ENCODE measurements around the gene ZFP82. TPM values are rescaled to one million over a fixed set of nuclear protein-coding genes. Genes with fewer than 3 reads are reported as not detected.

Gene ZFP82
- polyA plus RNA-seq, 4 donors: 0.22 to 5.5 (median 0.84) TPM

GRCh38 chr19:36392916-36393673 lies 25.3 kb downstream of the ZFP82 start:
- DNase-seq: peak in 1 of 2 donors; percentile 10

GRCh38 chr19:36379510-36379819 lies 39.0 kb downstream of the ZFP82 start:
- Histone ChIP-seq H3K27ac (ENCODE audit: low read depth in 1 of 3, low read length in 2 of 3) (no peak overlapping the region), H3K4me3 (ENCODE audit: low read depth in 1 of 3, low read length in 3 of 3) (peak overlapping the region in 2 of 3 donors; percentile 78), H3K27me3 (ENCODE audit: control insufficient read depth in 3 of 3, insufficient read depth in 3 of 3, low read length in 3 of 3) (no peaks in the 10 kb centered on the region), H3K4me1 (ENCODE audit: control insufficient read depth in 3 of 3, insufficient read depth in 2 of 3, low read depth in 1 of 3, low read length in 2 of 3) (peaks cover 0 to 6% (median 0%) of the 10 kb centered on the region in 3 donors), H3K36me3 (ENCODE audit: control insufficient read depth in 3 of 3, insufficient read depth in 2 of 3, low read depth in 1 of 3, low read length in 3 of 3) (no peaks in the 10 kb centered on the region), H3K9me3 (ENCODE audit: control insufficient read depth in 2 of 2, insufficient read depth in 1 of 2, low read depth in 1 of 2, low read length in 1 of 2) (peaks cover 0 to 6% of the 10 kb centered on the region in 2 donors)
- no peak for FAIRE-seq
- WGBS, 3 donors: 54 to 63% (median 57%) methylated on average over 10 of the region's 10 CpGs
- no peak for DNase-seq

More at GRCh38 chr19:36392916-36393673, 25.3 kb downstream of the ZFP82 start:
- H3K27ac ChIP-seq (ENCODE audit: low read depth in 1 of 3, low read length in 2 of 3): no peak overlapping the region
- peaks cover 3 to 50% of the 10 kb centered on the region in 2 donors for H3K9me3 ChIP-seq (ENCODE audit: control insufficient read depth in 2 of 2, insufficient read depth in 1 of 2, low read depth in 1 of 2, low read length in 1 of 2)
- no peaks in the 10 kb centered on the region for H3K4me1 ChIP-seq (ENCODE audit: control insufficient read depth in 3 of 3, insufficient read depth in 2 of 3, low read depth in 1 of 3, low read length in 2 of 3)
- peaks cover 0 to 14% (median 6%) of the 10 kb centered on the region in 3 donors for H3K36me3 ChIP-seq (ENCODE audit: control insufficient read depth in 3 of 3, insufficient read depth in 2 of 3, low read depth in 1 of 3, low read length in 3 of 3)
- no peaks in the 10 kb centered on the region for H3K27me3 ChIP-seq (ENCODE audit: control insufficient read depth in 3 of 3, insufficient read depth in 3 of 3, low read length in 3 of 3)
- no peak overlapping the region for H3K4me3 ChIP-seq (ENCODE audit: low read depth in 1 of 3, low read length in 3 of 3)
- WGBS, 3 donors: 94 to 97% (median 95%) methylated on average over 11 of the region's 11 CpGs
- no peak for FAIRE-seq

GRCh38 chr19:36378625-36379509 lies 39.6 kb downstream of the ZFP82 start, which contains the start of gene ZFP14:
TSS of gene ZFP14 (minus strand) at chr19:36379201. CDS start at chr19:36367892, 11,309 bp downstream.
- FAIRE-seq (no peak), DNase-seq (peak; percentile 95 to 98)
- Histone ChIP-seq H3K27me3 (ENCODE audit: control insufficient read depth in 3 of 3, insufficient read depth in 3 of 3, low read length in 3 of 3) (no peaks in the 10 kb centered on the region), H3K36me3 (ENCODE audit: control insufficient read depth in 3 of 3, insufficient read depth in 2 of 3, low read depth in 1 of 3, low read length in 3 of 3) (no peaks in the 10 kb centered on the region), H3K27ac (ENCODE audit: low read depth in 1 of 3, low read length in 2 of 3) (peak within 1 kb of the TSS; percentile 79 to 91 (median 86)), H3K9me3 (ENCODE audit: control insufficient read depth in 2 of 2, insufficient read depth in 1 of 2, low read depth in 1 of 2, low read length in 1 of 2) (peaks cover 0 to 6% of the 10 kb centered on the region in 2 donors), H3K4me1 (ENCODE audit: control insufficient read depth in 3 of 3, insufficient read depth in 2 of 3, low read depth in 1 of 3, low read length in 2 of 3) (peaks cover 0 to 6% (median 0%) of the 10 kb centered on the region in 3 donors), H3K4me3 (ENCODE audit: low read depth in 1 of 3, low read length in 3 of 3) (peak within 1 kb of the TSS; percentile 66 to 78 (median 78))
- WGBS, 3 donors: 2 to 3% (median 3%) methylated on average over 69 of the region's 69 CpGs

- peak overlapping the region in 1 of 3 donors; percentile 86 for H3K27ac ChIP-seq (ENCODE audit: low read depth in 1 of 3, low read length in 2 of 3)
- no peaks in the 10 kb centered on the region for H3K27me3 ChIP-seq (ENCODE audit: control insufficient read depth in 3 of 3, insufficient read depth in 3 of 3, low read length in 3 of 3)
- FAIRE-seq (no peak), DNase-seq (peak; percentile 19 to 27)
- peak overlapping the region in 2 of 3 donors; percentile 78 for H3K4me3 ChIP-seq (ENCODE audit: low read depth in 1 of 3, low read length in 3 of 3)
- 60 to 71% (median 68%) methylated on average over 9 to 10 of the region's 10 CpGs for WGBS, 3 donors
- H3K9me3 ChIP-seq (ENCODE audit: control insufficient read depth in 2 of 2, insufficient read depth in 1 of 2, low read depth in 1 of 2, low read length in 1 of 2): peaks cover 0 to 6% of the 10 kb centered on the region in 2 donors
- H3K36me3 ChIP-seq (ENCODE audit: control insufficient read depth in 3 of 3, insufficient read depth in 2 of 3, low read depth in 1 of 3, low read length in 3 of 3): no peaks in the 10 kb centered on the region
- peaks cover 0 to 6% (median 0%) of the 10 kb centered on the region in 3 donors for H3K4me1 ChIP-seq (ENCODE audit: control insufficient read depth in 3 of 3, insufficient read depth in 2 of 3, low read depth in 1 of 3, low read length in 2 of 3)
Observed at GRCh38 chr19:36377541-36378178, 40.8 kb downstream of the ZFP82 start.

GRCh38 chr19:36373638-36374156 lies 44.7 kb downstream of the ZFP82 start:
- DNase-seq (no peak), FAIRE-seq (no peak)
- H3K4me1 ChIP-seq (ENCODE audit: control insufficient read depth in 3 of 3, insufficient read depth in 2 of 3, low read depth in 1 of 3, low read length in 2 of 3): peaks cover 0 to 6% (median 0%) of the 10 kb centered on the region in 3 donors
- H3K27ac ChIP-seq (ENCODE audit: low read depth in 1 of 3, low read length in 2 of 3): no peak overlapping the region
- WGBS, 3 donors: 97 to 98% (median 97%) methylated on average over 5 of the region's 5 CpGs
- no peaks in the 10 kb centered on the region for H3K27me3 ChIP-seq (ENCODE audit: control insufficient read depth in 3 of 3, insufficient read depth in 3 of 3, low read length in 3 of 3)
- no peak overlapping the region for H3K4me3 ChIP-seq (ENCODE audit: low read depth in 1 of 3, low read length in 3 of 3)
- peaks cover 0 to 14% of the 10 kb centered on the region in 2 donors for H3K9me3 ChIP-seq (ENCODE audit: control insufficient read depth in 2 of 2, insufficient read depth in 1 of 2, low read depth in 1 of 2, low read length in 1 of 2)
- peaks cover 0 to 3% (median 0%) of the 10 kb centered on the region in 3 donors for H3K36me3 ChIP-seq (ENCODE audit: control insufficient read depth in 3 of 3, insufficient read depth in 2 of 3, low read depth in 1 of 3, low read length in 3 of 3)

- FAIRE-seq: no peak
- no peak for DNase-seq
- H3K9me3 ChIP-seq (ENCODE audit: control insufficient read depth in 2 of 2, insufficient read depth in 1 of 2, low read depth in 1 of 2, low read length in 1 of 2): peaks cover 0 to 14% of the 10 kb centered on the region in 2 donors
Observed at GRCh38 chr19:36371886-36372285, 46.6 kb downstream of the ZFP82 start.

GRCh38 chr19:36363845-36364244 lies 54.6 kb downstream of the ZFP82 start:
- FAIRE-seq: no peak

More at GRCh38 chr19:36371886-36372285, 46.6 kb downstream of the ZFP82 start:
- Histone ChIP-seq H3K4me1 (ENCODE audit: control insufficient read depth in 3 of 3, insufficient read depth in 2 of 3, low read depth in 1 of 3, low read length in 2 of 3) (no peaks in the 10 kb centered on the region), H3K27me3 (ENCODE audit: control insufficient read depth in 3 of 3, insufficient read depth in 3 of 3, low read length in 3 of 3) (no peaks in the 10 kb centered on the region), H3K27ac (ENCODE audit: low read depth in 1 of 3, low read length in 2 of 3) (no peak overlapping the region), H3K36me3 (ENCODE audit: control insufficient read depth in 3 of 3, insufficient read depth in 2 of 3, low read depth in 1 of 3, low read length in 3 of 3) (peaks cover 0 to 9% (median 2%) of the 10 kb centered on the region in 3 donors), H3K4me3 (ENCODE audit: low read depth in 1 of 3, low read length in 3 of 3) (no peak overlapping the region)

More at GRCh38 chr19:36363845-36364244, 54.6 kb downstream of the ZFP82 start:
- DNase-seq: no peak
- H3K4me3 ChIP-seq (ENCODE audit: low read depth in 1 of 3, low read length in 3 of 3): no peak overlapping the region
- H3K4me1 ChIP-seq (ENCODE audit: control insufficient read depth in 3 of 3, insufficient read depth in 2 of 3, low read depth in 1 of 3, low read length in 2 of 3): no peaks in the 10 kb centered on the region
- no peaks in the 10 kb centered on the region for H3K27me3 ChIP-seq (ENCODE audit: control insufficient read depth in 3 of 3, insufficient read depth in 3 of 3, low read length in 3 of 3)
- WGBS, 3 donors: 83 to 87% (median 85%) methylated on average over 6 of the region's 6 CpGs
- peaks cover 9 to 30% (median 29%) of the 10 kb centered on the region in 3 donors for H3K36me3 ChIP-seq (ENCODE audit: control insufficient read depth in 3 of 3, insufficient read depth in 2 of 3, low read depth in 1 of 3, low read length in 3 of 3)
- peaks cover 0 to 4% of the 10 kb centered on the region in 2 donors for H3K9me3 ChIP-seq (ENCODE audit: control insufficient read depth in 2 of 2, insufficient read depth in 1 of 2, low read depth in 1 of 2, low read length in 1 of 2)
- no peak overlapping the region for H3K27ac ChIP-seq (ENCODE audit: low read depth in 1 of 3, low read length in 2 of 3)
